ENCODE data around the gene KLRF2. TPM values are rescaled to one million over a fixed set of nuclear protein-coding genes. Genes with fewer than 3 reads are reported as not detected.

Gene KLRF2
- total RNA-seq, 4 donors from 2014 or later = not detected

GRCh38 chr12:9897535-9897934 lies 16.2 kb downstream of the KLRF2 start:
- DNase-seq = no peak
- TF ChIP-seq POLR2A (IDR thresholded peaks at IDR 0.05) = no peak
- Histone ChIP-seq H3K4me1 (no peaks in the 10 kb centered on the region), H3K27ac (no peak overlapping the region), H3K4me3 (replicated peaks in 1 of 3) (no peak overlapping the region), H3K36me3 (no peaks in the 10 kb centered on the region), H3K9me3 (no peaks in the 10 kb centered on the region), H3K27me3 (no peaks in the 10 kb centered on the region)
- 76 to 85% methylated on average over 6 of the region's 6 CpGs for WGBS, 2 donors
- intact Hi-C loops (cut with DNase I) = no loop called here

GRCh38 chr12:9899209-9899608 lies 17.9 kb downstream of the KLRF2 start:
- TF ChIP-seq POLR2A (IDR thresholded peaks at IDR 0.05) (no peak), CTCF (IDR thresholded peaks at IDR 0.05) (no peak)
- Histone ChIP-seq H3K9me3 (no peaks in the 10 kb centered on the region), H3K4me1 (no peaks in the 10 kb centered on the region), H3K27me3 (no peaks in the 10 kb centered on the region), H3K4me3 (replicated peaks in 1 of 3) (no peak overlapping the region), H3K36me3 (no peaks in the 10 kb centered on the region), H3K27ac (no peak overlapping the region)
- intact Hi-C loops (cut with DNase I) = no loop called here
- WGBS, 2 donors = 87 to 98% methylated on average over 2 of the region's 2 CpGs
- no peak for DNase-seq

- Histone ChIP-seq H3K4me3 (replicated peaks in 1 of 3) (no peak overlapping the region), H3K36me3 (no peaks in the 10 kb centered on the region), H3K4me1 (no peaks in the 10 kb centered on the region), H3K27ac (no peak overlapping the region), H3K27me3 (no peaks in the 10 kb centered on the region), H3K9me3 (no peaks in the 10 kb centered on the region)
- TF ChIP-seq CTCF (IDR thresholded peaks at IDR 0.05) = no peak
- intact Hi-C loops (cut with DNase I) = no loop called here
- no peak for DNase-seq
- 56 to 67% methylated on average over 2 of the region's 2 CpGs for WGBS, 2 donors
Observed at GRCh38 chr12:9900930-9901329, 19.6 kb downstream of the KLRF2 start.

- intact Hi-C loops (cut with DNase I) = no loop called here
- Histone ChIP-seq H3K9me3 (no peaks in the 10 kb centered on the region), H3K36me3 (no peaks in the 10 kb centered on the region), H3K4me3 (replicated peaks in 1 of 3) (no peak overlapping the region), H3K27ac (no peak overlapping the region), H3K27me3 (no peaks in the 10 kb centered on the region), H3K4me1 (no peaks in the 10 kb centered on the region)
- no peak for DNase-seq
- TF ChIP-seq CTCF (IDR thresholded peaks at IDR 0.05) (no peak), POLR2A (IDR thresholded peaks at IDR 0.05) (no peak)
- 87 to 92% methylated on average over 7 of the region's 7 CpGs for WGBS, 2 donors
Observed at GRCh38 chr12:9902539-9903228, 21.4 kb downstream of the KLRF2 start.

- no peaks in the 10 kb centered on the region for H3K27me3 ChIP-seq
- H3K36me3 ChIP-seq = no peaks in the 10 kb centered on the region
- TF ChIP-seq POLR2A (IDR thresholded peaks at IDR 0.05) (no peak), CTCF (IDR thresholded peaks at IDR 0.05) (no peak)
- no peak for DNase-seq
- no peak overlapping the region for H3K27ac ChIP-seq
- no peaks in the 10 kb centered on the region for H3K4me1 ChIP-seq
- WGBS, 2 donors = 86 to 92% methylated on average over 2 of the region's 2 CpGs
- H3K4me3 ChIP-seq (replicated peaks in 1 of 3) = no peak overlapping the region
- intact Hi-C loops (cut with DNase I) = no loop called here
- H3K9me3 ChIP-seq = no peaks in the 10 kb centered on the region
Observed at GRCh38 chr12:9906873-9907272, 25.6 kb downstream of the KLRF2 start.

Data from thyroid gland (tissue), 4 donors.